NCI-H187 treated with DMSO at 0.1 percent for 48 hours (cell line): ENCODE results near the gene NTN5.

Experiments used
- DNase-seq: peaks from one replicate; lab custom pipeline; 2025; lab: John Stamatoyannopoulos, UW

The NTN5 gene

DNA sequence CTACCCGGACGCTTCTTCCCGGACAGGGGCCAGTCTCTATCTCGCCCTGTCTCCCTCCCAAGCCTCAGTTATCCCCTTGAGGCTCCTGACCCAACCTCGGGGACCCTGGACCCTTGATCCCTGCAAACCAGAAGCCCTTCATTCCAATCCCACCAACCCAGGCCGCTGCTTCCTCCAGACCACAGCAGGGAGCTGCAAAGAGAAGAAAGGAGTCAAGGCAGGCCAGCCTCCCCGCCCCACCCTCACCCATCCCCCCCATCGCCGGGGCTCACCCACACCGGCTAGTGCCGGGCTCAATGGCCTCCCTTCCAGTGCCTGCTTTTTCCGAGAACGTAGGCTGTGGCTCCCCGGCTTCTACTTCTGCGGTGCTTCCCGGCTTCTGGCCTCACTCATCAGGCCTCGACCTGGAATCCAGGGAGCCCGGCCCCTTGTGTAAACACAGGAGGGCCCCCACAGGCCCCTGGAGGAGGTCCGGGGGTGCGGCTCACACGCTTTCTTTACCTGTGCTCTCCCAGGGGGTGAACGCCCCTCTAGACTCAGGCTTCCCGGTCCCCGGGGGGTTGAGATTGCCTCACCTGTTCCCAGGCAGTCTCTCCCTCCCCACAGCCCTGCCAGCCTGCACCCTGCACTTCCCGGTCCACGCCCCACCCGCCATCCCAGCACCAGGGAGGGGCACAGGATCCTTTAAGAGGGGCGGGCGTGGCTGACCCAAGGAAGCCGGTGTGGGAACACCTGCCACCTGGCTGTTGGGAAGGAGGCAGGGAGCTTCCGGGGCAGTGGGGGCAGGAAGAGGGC, 58.2 kb downstream of the NTN5 start, which contains the start of gene FAM83E:
TSS of gene FAM83E (minus strand) at position 641 of the 795 bp plus-strand sequence. CDS start 1,704 bp downstream, outside the sequence.
- DNase-seq = peak; percentile 61

DNA sequence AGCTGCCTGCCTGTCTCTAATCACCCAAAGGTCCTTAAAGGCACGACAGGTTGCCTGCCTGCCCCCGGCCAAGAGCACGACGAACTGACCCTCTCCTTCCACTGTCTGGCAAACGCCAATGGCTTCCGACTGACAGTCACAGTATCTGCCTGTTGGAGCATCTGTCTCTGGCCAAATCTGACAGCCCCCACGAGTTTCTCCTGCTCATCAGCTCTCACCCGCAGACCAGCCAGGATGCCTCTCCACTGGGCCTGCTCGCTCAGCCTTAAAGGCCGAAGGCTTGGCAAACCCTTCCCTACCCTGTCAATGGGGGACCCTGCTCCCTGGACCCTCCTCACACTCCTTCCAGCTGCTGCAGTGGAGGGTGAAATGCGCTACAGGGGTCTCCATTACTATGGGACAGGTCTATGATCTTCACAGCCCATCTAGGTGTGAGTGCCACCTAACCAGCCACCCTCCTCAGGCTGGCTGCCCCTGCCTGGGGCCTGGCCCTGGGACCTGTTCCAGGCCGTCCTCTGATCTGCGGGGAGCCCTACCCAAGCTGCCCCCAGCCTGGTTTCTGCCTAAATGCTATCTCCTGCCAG, 58.9 kb downstream of the NTN5 start:
- DNase-seq = no peak

DNA sequence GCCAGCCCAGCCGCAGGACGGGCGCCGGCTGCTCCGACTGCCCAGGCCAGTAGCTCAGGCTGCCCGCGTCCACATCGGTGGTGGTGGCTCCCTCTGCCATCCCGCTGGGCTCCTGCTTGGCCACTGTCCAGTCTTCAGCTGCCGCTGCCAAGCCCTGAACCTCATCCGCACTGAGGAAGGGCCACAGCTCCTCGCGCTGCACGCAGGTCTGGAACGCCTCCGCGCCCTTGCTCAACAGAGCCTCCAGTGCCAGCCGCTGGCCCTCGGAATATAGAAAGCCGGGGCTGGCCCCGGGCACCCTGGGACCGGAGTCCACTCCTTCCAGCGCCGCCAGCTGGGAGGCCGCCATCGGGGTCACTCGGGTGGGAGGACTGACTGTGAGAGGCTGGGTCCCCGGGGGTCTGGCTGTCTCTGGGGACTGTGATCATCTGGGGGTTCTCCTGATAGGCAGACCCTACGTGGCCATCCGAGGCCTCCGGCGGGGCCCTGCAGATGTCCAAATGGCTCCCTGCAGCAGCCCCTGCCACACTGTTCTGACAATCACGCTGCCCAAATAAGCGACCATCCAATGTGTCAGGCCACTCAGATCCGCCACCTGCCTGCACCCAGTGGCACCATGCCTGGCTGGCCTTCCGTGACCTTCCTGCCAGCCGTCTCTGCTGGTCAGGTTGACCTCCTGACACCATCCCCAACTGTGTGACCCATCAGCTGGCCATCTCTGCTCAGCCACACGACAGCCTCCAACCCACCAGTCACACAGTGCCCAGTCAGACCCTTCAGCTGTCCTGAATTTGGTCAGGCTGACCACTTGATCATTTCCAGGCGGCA, 59.6 kb downstream of the NTN5 start:
- DNase-seq = no peak

DNA sequence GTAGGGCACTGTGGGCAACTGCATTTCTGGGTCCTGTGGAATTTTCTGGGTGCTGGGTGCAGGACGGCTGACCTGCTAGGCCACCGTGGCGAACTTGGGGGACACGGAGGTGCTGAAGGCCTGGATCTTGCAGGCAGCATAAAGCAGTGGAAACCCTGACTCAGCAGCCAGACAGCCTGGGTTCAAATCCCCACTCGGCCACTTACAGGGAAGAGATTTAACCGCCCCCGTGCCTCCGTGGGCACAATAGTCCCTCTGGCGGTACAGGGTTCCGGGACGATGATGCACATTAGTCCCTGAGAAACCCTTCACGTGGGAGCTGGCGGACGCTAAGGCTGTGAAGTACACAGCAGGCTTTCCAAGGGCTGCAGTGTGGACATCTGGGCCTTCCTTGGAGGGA, 60.9 kb downstream of the NTN5 start:
- no peak for DNase-seq
